ENCODE results near the gene SLF2.

Gene SLF2

DNA sequence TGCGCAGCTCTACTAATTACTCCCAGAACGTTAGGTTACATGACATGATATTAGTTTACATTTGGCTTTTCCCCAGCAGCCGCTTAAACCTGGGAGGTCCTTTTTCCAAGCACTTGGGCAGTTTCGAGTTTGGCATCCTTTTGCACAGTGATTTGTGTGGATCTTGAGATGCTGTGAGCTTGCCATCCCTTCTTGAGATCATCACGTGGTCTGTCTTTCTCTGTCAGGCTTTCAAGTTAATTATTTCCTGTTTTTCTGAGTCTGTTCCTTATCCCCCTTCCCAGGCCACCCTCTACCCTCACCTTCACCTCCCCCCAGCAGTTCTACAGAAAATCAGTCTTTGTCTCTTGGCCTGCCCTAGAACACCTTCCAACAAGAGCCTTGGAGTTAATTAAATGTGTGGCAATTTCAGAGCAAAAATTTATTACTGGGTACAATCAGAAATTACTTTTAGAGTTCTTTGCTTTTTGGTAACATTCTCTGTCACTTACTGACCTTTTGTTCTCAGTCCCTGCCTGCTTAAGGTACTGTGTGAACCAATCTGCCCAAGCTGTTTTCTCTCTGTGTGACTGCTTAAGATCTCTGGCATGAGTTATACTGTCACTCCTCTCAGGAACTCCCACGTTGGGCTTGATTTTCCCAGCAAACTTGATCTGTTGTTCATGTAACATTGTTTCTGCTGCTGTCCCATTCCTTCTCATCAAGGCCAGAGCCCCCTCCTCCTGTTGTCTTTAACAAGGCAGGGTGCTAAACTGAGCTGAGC is 3.1 kb upstream of the SLF2 start (continued):
- TF ChIP-seq CSRNP3 (CRISPR knock-in tag; IDR thresholded peaks at IDR 0.05): no peak

DNA sequence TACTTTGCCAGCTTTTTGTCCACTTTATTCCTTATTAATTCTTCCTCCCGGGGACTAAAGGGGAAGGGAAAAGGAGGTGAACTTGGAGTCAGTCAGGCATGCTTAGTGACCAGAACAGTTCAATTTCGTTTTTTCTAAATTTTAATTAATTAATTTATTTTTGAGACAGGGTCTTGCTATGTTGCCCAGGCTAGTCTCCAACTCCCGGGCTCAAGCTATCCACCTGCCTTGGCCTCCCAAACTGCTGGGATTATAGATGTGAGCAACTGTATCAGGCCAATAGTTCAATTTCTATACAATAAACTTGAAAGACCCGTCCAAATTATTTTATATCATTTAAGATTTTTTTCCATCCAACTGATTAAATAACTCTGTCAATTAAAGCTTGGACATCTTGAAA is 1.3 kb upstream of the SLF2 start:
- ATAC-seq: no peak
- TF ChIP-seq ZFP3 (CRISPR knock-in tag; IDR thresholded peaks at IDR 0.05) (no peak), GLIS3 (CRISPR knock-in tag; IDR thresholded peaks at IDR 0.05) (no peak), BACH2 (CRISPR knock-in tag; IDR thresholded peaks at IDR 0.05; ENCODE audit: borderline replicate concordance) (no peak), ZNF565 (CRISPR knock-in tag; conservative IDR thresholded peaks at IDR 0.05; ENCODE audit: low read depth) (no peak), ESRRG (CRISPR knock-in tag; IDR thresholded peaks at IDR 0.05) (no peak), ZNF8 (CRISPR knock-in tag; IDR thresholded peaks at IDR 0.05) (no peak), PPARA (CRISPR knock-in tag; IDR thresholded peaks at IDR 0.05; ENCODE audit: borderline replicate concordance) (no peak), ZC3H10 (CRISPR knock-in tag; IDR thresholded peaks at IDR 0.05) (no peak), ISL1 (CRISPR knock-in tag; IDR thresholded peaks at IDR 0.05) (no peak), CSDC2 (CRISPR knock-in tag; IDR thresholded peaks at IDR 0.05) (no peak), ZNF70 (CRISPR knock-in tag; IDR thresholded peaks at IDR 0.05) (no peak)
- TF ChIP-seq, protein P1, sequence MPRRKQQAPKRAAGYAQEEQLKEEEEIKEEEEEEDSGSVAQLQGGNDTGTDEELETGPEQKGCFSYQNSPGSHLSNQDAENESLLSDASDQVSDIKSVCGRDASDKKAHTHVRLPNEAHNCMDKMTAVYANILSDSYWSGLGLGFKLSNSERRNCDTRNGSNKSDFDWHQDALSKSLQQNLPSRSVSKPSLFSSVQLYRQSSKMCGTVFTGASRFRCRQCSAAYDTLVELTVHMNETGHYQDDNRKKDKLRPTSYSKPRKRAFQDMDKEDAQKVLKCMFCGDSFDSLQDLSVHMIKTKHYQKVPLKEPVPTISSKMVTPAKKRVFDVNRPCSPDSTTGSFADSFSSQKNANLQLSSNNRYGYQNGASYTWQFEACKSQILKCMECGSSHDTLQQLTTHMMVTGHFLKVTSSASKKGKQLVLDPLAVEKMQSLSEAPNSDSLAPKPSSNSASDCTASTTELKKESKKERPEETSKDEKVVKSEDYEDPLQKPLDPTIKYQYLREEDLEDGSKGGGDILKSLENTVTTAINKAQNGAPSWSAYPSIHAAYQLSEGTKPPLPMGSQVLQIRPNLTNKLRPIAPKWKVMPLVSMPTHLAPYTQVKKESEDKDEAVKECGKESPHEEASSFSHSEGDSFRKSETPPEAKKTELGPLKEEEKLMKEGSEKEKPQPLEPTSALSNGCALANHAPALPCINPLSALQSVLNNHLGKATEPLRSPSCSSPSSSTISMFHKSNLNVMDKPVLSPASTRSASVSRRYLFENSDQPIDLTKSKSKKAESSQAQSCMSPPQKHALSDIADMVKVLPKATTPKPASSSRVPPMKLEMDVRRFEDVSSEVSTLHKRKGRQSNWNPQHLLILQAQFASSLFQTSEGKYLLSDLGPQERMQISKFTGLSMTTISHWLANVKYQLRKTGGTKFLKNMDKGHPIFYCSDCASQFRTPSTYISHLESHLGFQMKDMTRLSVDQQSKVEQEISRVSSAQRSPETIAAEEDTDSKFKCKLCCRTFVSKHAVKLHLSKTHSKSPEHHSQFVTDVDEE (CRISPR knock-in tag; IDR thresholded peaks at IDR 0.05): no peak

DNA sequence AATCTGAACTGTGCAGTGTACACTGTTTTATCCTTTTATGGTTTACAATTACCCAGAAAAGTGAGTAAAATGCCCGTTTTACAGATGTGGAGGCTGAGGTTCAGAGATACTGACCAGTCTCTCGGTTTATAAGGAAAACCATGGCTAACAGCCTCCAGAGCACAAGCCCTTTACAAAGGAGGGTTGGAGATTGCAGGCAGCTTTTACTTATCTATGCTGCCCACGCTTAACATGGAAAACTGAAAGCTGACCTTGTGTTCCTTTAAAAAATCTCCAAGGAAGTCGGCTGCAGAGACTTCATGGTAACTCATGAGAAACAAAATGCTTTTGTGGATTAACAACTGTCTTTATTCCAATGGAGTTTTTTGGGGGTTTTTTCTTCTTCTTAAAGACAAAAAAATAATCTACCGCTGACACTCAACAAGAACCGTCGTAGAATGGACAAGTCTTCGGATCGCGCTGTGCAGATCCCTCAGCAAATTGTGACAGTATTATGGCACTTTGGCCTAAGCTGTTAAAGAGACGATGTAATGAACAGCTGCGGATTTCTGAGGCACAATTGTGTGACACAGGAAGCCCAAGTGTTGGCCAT is 654 bp upstream of the SLF2 start:
- no peak for ATAC-seq
- TF ChIP-seq CSDC2 (CRISPR knock-in tag; IDR thresholded peaks at IDR 0.05): no peak
- no peak for TF ChIP-seq ZFP30 (CRISPR knock-in tag; IDR thresholded peaks at IDR 0.05)
- TF ChIP-seq OSR1 (CRISPR knock-in tag; IDR thresholded peaks at IDR 0.05): no peak
- no peak for TF ChIP-seq PATZ1 (CRISPR knock-in tag; IDR thresholded peaks at IDR 0.05; ENCODE audit: borderline replicate concordance)
- TF ChIP-seq CSRNP3 (CRISPR knock-in tag; IDR thresholded peaks at IDR 0.05): no peak
- no peak for TF ChIP-seq ARNTL (CRISPR knock-in tag; IDR thresholded peaks at IDR 0.05; ENCODE audit: borderline replicate concordance, low read depth)
- no peak for TF ChIP-seq SNAI2 (CRISPR knock-in tag; IDR thresholded peaks at IDR 0.05)
- no peak for TF ChIP-seq ZNF70 (CRISPR knock-in tag; IDR thresholded peaks at IDR 0.05)
- no peak for TF ChIP-seq ISL1 (CRISPR knock-in tag; IDR thresholded peaks at IDR 0.05)
- TF ChIP-seq ZFP3 (CRISPR knock-in tag; IDR thresholded peaks at IDR 0.05): no peak
- no peak for TF ChIP-seq TOX (CRISPR knock-in tag; IDR thresholded peaks at IDR 0.05; ENCODE audit: borderline replicate concordance)
- TF ChIP-seq ZNF8 (CRISPR knock-in tag; IDR thresholded peaks at IDR 0.05): no peak
- TF ChIP-seq ZNF565 (CRISPR knock-in tag; conservative IDR thresholded peaks at IDR 0.05; ENCODE audit: low read depth): no peak
- TF ChIP-seq GLIS3 (CRISPR knock-in tag; IDR thresholded peaks at IDR 0.05): no peak
- no peak for TF ChIP-seq PPARA (CRISPR knock-in tag; IDR thresholded peaks at IDR 0.05; ENCODE audit: borderline replicate concordance)
- no peak for TF ChIP-seq BACH2 (CRISPR knock-in tag; IDR thresholded peaks at IDR 0.05; ENCODE audit: borderline replicate concordance)

- ATAC-seq: no peak
- TF ChIP-seq CSRNP3 (CRISPR knock-in tag; IDR thresholded peaks at IDR 0.05) (no peak), TOX (CRISPR knock-in tag; IDR thresholded peaks at IDR 0.05; ENCODE audit: borderline replicate concordance) (no peak), ZNF8 (CRISPR knock-in tag; IDR thresholded peaks at IDR 0.05) (no peak), ZNF565 (CRISPR knock-in tag; conservative IDR thresholded peaks at IDR 0.05; ENCODE audit: low read depth) (no peak), OSR1 (CRISPR knock-in tag; IDR thresholded peaks at IDR 0.05) (no peak), ZC3H10 (CRISPR knock-in tag; IDR thresholded peaks at IDR 0.05) (no peak), PATZ1 (CRISPR knock-in tag; IDR thresholded peaks at IDR 0.05; ENCODE audit: borderline replicate concordance) (no peak)
- TF ChIP-seq, protein P1 (CRISPR knock-in tag; IDR thresholded peaks at IDR 0.05): no peak
These were observed 705 bp downstream of the SLF2 start for GRCh38 chr10:100913470-100913865.
